H1 (cell line): ENCODE results near the gene VRK2. TPM values are rescaled to one million over a fixed set of nuclear protein-coding genes. Genes with fewer than 3 reads are reported as not detected.

Experiments used
- CTCF ChIA-PET: fragments of 300-600 bp; sonication (Branson Sonifier 250); formaldehyde crosslinking; loops from one replicate; lab custom pipeline; 2021; ENCODE audit not compliant: partially characterized antibody; lab: Charles Lee
- POLR2A ChIA-PET: fragments of 300-600 bp; sonication (Branson Sonifier 250); formaldehyde crosslinking; loops from one replicate; lab custom pipeline; 2021; ENCODE audit warnings: inconsistent platforms; ENCODE audit not compliant: partially characterized antibody; lab: Charles Lee
- DNase-seq, 2 experiments: peaks; one replicate each; pipeline versions ENCODE4 v3.0.0 to v3.0.0-alpha.2; 2010 to 2022; ENCODE audit warnings: low spot score in 2 of 2, low read depth in 1 of 2, mixed read lengths in 1 of 2
- FAIRE-seq: peaks from 2 replicates; lab custom pipeline; 2011; peaks lifted over from hg19 to GRCh38; lab: Jason Lieb, UNC
- H2AFZ ChIP-seq: 2 replicates; pipeline ENCODE4 v1.8.1; 2012; ENCODE audit warnings: low read length, inconsistent platforms
- H2AK5ac ChIP-seq: 2 replicates; pipeline ENCODE4 v1.6.1; 2013; ENCODE audit warnings: low read depth, low read length
- H2BK120ac ChIP-seq: replicated peaks from 2 replicates; pipeline ENCODE3; 2013; ENCODE audit warnings: low read depth, low read length, inconsistent platforms
- H2BK12ac ChIP-seq: 2 replicates; pipeline ENCODE4 v1.6.1; 2013; ENCODE audit warnings: low read depth, low read length
- H2BK15ac ChIP-seq: 2 replicates; pipeline ENCODE4 v1.6.1; 2013; ENCODE audit warnings: low read length
- H2BK20ac ChIP-seq: 2 replicates; pipeline ENCODE4 v1.6.1; 2013; ENCODE audit warnings: low read length
- H2BK5ac ChIP-seq: 2 replicates; pipeline ENCODE4 v1.6.1; 2013; ENCODE audit warnings: low read depth, low read length
- H3K14ac ChIP-seq: 2 replicates; pipeline ENCODE4 v1.6.1; 2013; ENCODE audit warnings: inconsistent platforms; ENCODE audit not compliant: insufficient read length
- H3K18ac ChIP-seq: 2 replicates; pipeline ENCODE4 v1.6.1; 2013; ENCODE audit warnings: low read length; ENCODE audit errors: extremely low read depth
- H3K23ac ChIP-seq: 2 replicates; pipeline ENCODE4 v1.6.1; 2013; ENCODE audit warnings: inconsistent platforms; ENCODE audit not compliant: insufficient read length
- H3K23me2 ChIP-seq: 2 replicates; pipeline ENCODE4 v1.6.1; 2013; ENCODE audit warnings: low read depth, low read length
- H3K27ac ChIP-seq: 2 replicates; pipeline ENCODE4 v1.6.1; 2011; ENCODE audit warnings: low read depth, low read length, inconsistent platforms
- H3K27me3 ChIP-seq, 4 experiments: replicated peaks in 1 of 4; 1 replicate in 1 of 4; 2 replicates in 3 of 4; pipeline versions ENCODE4 v1.6.1 to v1.8.1; 2011 to 2013; ENCODE audit warnings: low read length in 3 of 4, mild to moderate bottlenecking in 3 of 4, inconsistent platforms in 2 of 4, mixed read lengths in 2 of 4, moderate library complexity in 1 of 4; ENCODE audit not compliant: control insufficient read depth in 3 of 4, insufficient read depth in 3 of 4; ENCODE audit errors: extremely low read depth in 1 of 4
- H3K36me3 ChIP-seq, 4 experiments: 2 replicates each; pipeline versions ENCODE4 v1.6.1 to v1.8.1; 2011 to 2013; ENCODE audit warnings: mild to moderate bottlenecking in 4 of 4, low read length in 3 of 4, moderate library complexity in 2 of 4, control low read depth in 1 of 4, inconsistent platforms in 1 of 4; ENCODE audit not compliant: insufficient read depth in 4 of 4, control insufficient read depth in 2 of 4
- H3K4ac ChIP-seq: replicated peaks from 2 replicates; pipeline ENCODE3; 2013; ENCODE audit warnings: low read length, low read depth, mixed read lengths, inconsistent platforms; ENCODE audit not compliant: insufficient read length
- H3K4me1 ChIP-seq, 4 experiments: replicated peaks in 1 of 4; 1 replicate in 1 of 4; 2 replicates in 3 of 4; pipeline versions ENCODE4 v1.6.1 to v1.8.1; 2011 to 2013; ENCODE audit warnings: low read length in 3 of 4, inconsistent platforms in 2 of 4, mixed read lengths in 1 of 4; ENCODE audit not compliant: insufficient read depth in 4 of 4, control insufficient read depth in 3 of 4
- H3K4me2 ChIP-seq, 2 experiments: 2 replicates each; pipeline versions ENCODE4 v1.6.1 to v1.8.1; 2011 to 2013; ENCODE audit warnings: low read depth in 2 of 2, low read length in 2 of 2, control low read depth in 1 of 2, inconsistent platforms in 1 of 2, mild to moderate bottlenecking in 1 of 2; ENCODE audit not compliant: insufficient read depth in 1 of 2
- H3K4me3 ChIP-seq, 4 experiments: fragments of 200-600, 300-600 bp in 1 of 4; sonication (generic), shearing (Covaris generic), sonication (Bioruptor Twin) in 1 of 4; 2 replicates each; pipeline versions ENCODE4 v1.5.1 to v1.8.1; 2011 to 2016; ENCODE audit warnings: low read length in 4 of 4, low read depth in 3 of 4, control low read depth in 2 of 4, inconsistent platforms in 2 of 4, mild to moderate bottlenecking in 2 of 4, mixed read lengths in 1 of 4, moderate library complexity in 1 of 4; ENCODE audit not compliant: insufficient read depth in 2 of 4; ENCODE audit errors: extremely low read depth in 1 of 4
- H3K56ac ChIP-seq: replicated peaks from 2 replicates; pipeline ENCODE3; 2013; ENCODE audit warnings: low read depth, mild to moderate bottlenecking, mixed read lengths, low read length, inconsistent platforms; ENCODE audit not compliant: insufficient read length
- H3K79me1 ChIP-seq: 2 replicates; pipeline ENCODE4 v1.6.1; 2013; ENCODE audit warnings: low read depth, low read length, control low read depth
- H3K79me2 ChIP-seq, 2 experiments: 2 replicates each; pipeline versions ENCODE4 v1.6.1 to v1.8.1; 2012 to 2013; ENCODE audit warnings: low read length in 2 of 2, mild to moderate bottlenecking in 2 of 2, inconsistent platforms in 1 of 2; ENCODE audit not compliant: insufficient read depth in 2 of 2, control insufficient read depth in 1 of 2
- H3K9ac ChIP-seq, 4 experiments: replicated peaks in 1 of 4; 1 replicate in 1 of 4; 2 replicates in 3 of 4; pipeline versions ENCODE4 v1.6.1 to v1.8.1; 2011 to 2013; ENCODE audit warnings: low read depth in 3 of 4, low read length in 3 of 4, control low read depth in 2 of 4, mild to moderate bottlenecking in 2 of 4, moderate library complexity in 2 of 4, inconsistent platforms in 1 of 4; ENCODE audit errors: extremely low read depth in 1 of 4
- H3K9me3 ChIP-seq, 2 experiments: 2 replicates each; pipeline versions ENCODE4 v1.6.1 to v1.8.1; 2012 to 2013; ENCODE audit warnings: mild to moderate bottlenecking in 2 of 2, moderate library complexity in 2 of 2, control low read depth in 1 of 2, inconsistent platforms in 1 of 2, low read depth in 1 of 2, low read length in 1 of 2, mixed read lengths in 1 of 2; ENCODE audit not compliant: insufficient read depth in 2 of 2
- H4K20me1 ChIP-seq, 2 experiments: replicated peaks in 1 of 2; 2 replicates each; pipeline versions ENCODE3 to v1.8.1; 2011 to 2013; ENCODE audit warnings: inconsistent platforms in 2 of 2, low read length in 2 of 2, mild to moderate bottlenecking in 1 of 2; ENCODE audit not compliant: insufficient read depth in 2 of 2, control insufficient read depth in 1 of 2
- H4K5ac ChIP-seq: 2 replicates; pipeline ENCODE4 v1.6.1; 2013; ENCODE audit warnings: low read length, low read depth, mixed read lengths, inconsistent platforms; ENCODE audit not compliant: insufficient read length
- H4K8ac ChIP-seq: 2 replicates; pipeline ENCODE4 v1.8.0; 2013; ENCODE audit warnings: mild to moderate bottlenecking, moderate library complexity, low read length, inconsistent platforms; ENCODE audit not compliant: insufficient read depth; ENCODE audit errors: extremely low read depth
- H4K91ac ChIP-seq: replicated peaks from 2 replicates; pipeline ENCODE3; 2013; ENCODE audit warnings: low read length, mixed read lengths, inconsistent platforms; ENCODE audit not compliant: insufficient read length
- ASH2L ChIP-seq: fragments of 200-600, 300-600 bp; sonication (generic); IDR thresholded peaks from one replicate; pipeline ENCODE4 v1.7.1; 2017; ENCODE audit warnings: low read length
- ATF2 ChIP-seq: IDR thresholded peaks from 2 replicates; pipeline ENCODE4 v1.6.1; 2012; ENCODE audit warnings: low read length, inconsistent platforms
- CREB1 ChIP-seq: IDR thresholded peaks from 2 replicates; pipeline ENCODE4 v1.6.1; 2012; ENCODE audit warnings: inconsistent platforms
- KDM5A ChIP-seq: fragments of 200-600 bp; IDR thresholded peaks from 2 replicates; pipeline ENCODE4 v1.7.1; 2012; ENCODE audit warnings: mild to moderate bottlenecking, low read length, inconsistent platforms, mixed read lengths
- NRF1 ChIP-seq: IDR thresholded peaks from 2 replicates; pipeline ENCODE4 v1.6.1; 2011; ENCODE audit warnings: mild to moderate bottlenecking, low read depth, low read length, improper control_type of control experiment
- PHF8 ChIP-seq: fragments of 200-600 bp; sonication (generic); conservative IDR thresholded peaks from 2 replicates; pipeline ENCODE4 v1.7.1; 2012; ENCODE audit warnings: low read depth, mild to moderate bottlenecking, inconsistent platforms, low read length, moderate library complexity
- POU5F1 ChIP-seq: IDR thresholded peaks from 2 replicates; pipeline ENCODE4 v1.6.1; 2011; ENCODE audit warnings: low read depth, mild to moderate bottlenecking, low read length, moderate library complexity
- RAD21 ChIP-seq, 2 experiments: IDR thresholded peaks in 1 of 2; conservative IDR thresholded peaks in 1 of 2; 2 replicates each; pipeline ENCODE4 v1.6.1; 2011; ENCODE audit warnings: low read depth in 2 of 2, low read length in 2 of 2, improper control_type of control experiment in 1 of 2, inconsistent platforms in 1 of 2, mild to moderate bottlenecking in 1 of 2, moderate library complexity in 1 of 2
- SIX5 ChIP-seq: IDR thresholded peaks from 2 replicates; pipeline ENCODE4 v1.6.1; 2011; ENCODE audit warnings: mild to moderate bottlenecking, low read depth, low read length
- SP2 ChIP-seq: IDR thresholded peaks from 2 replicates; pipeline ENCODE4 v1.6.1; 2012; ENCODE audit warnings: mild to moderate bottlenecking, low read length, inconsistent platforms
- SP4 ChIP-seq: IDR thresholded peaks from 2 replicates; pipeline ENCODE4 v1.6.1; 2012; ENCODE audit warnings: low read length, inconsistent platforms
- SRF ChIP-seq: IDR thresholded peaks from 2 replicates; pipeline ENCODE4 v1.6.1; 2011; ENCODE audit warnings: mild to moderate bottlenecking, low read depth, low read length, moderate library complexity
- TAF1 ChIP-seq: IDR thresholded peaks from 2 replicates; pipeline ENCODE4 v1.6.1; 2011; ENCODE audit warnings: mild to moderate bottlenecking, low read depth, low read length
- TEAD4 ChIP-seq: IDR thresholded peaks from 2 replicates; pipeline ENCODE4 v1.6.1; 2012; ENCODE audit warnings: low read depth, low read length, inconsistent platforms, mixed read lengths
- YY1 ChIP-seq: IDR thresholded peaks from 2 replicates; pipeline ENCODE4 v1.6.1; 2011; ENCODE audit warnings: low read depth, mild to moderate bottlenecking, low read length
- WGBS, 2 experiments: shearing (Covaris generic) in 1 of 2; methylation state at CpG; one replicate each; pipeline versions ENCODE4 v1.1.6 to v1.1.7; 2013 to 2015; ENCODE audit warnings: low lambda C conversion rate in 2 of 2, mixed read lengths in 2 of 2, inconsistent platforms in 1 of 2, low coverage in 1 of 2, missing lambda C conversion rate in 1 of 2; ENCODE audit not compliant: insufficient replicate concordance in 2 of 2, insufficient coverage in 1 of 2, insufficient read length in 1 of 2; ENCODE audit errors: extremely low coverage in 1 of 2, missing lambda C conversion rate in 1 of 2; 5-methylcytosine and 5-hydroxymethylcytosine counted together
- polyA plus RNA-seq, 7 experiments: library from polyadenylated mRNA; depleted of rRNA in 3 of 7; stranded (reverse) in 5 of 7; unstranded in 2 of 7; fragments of >200 nt in 5 of 7; fragments of 200-250 nt in 2 of 7; gene quantifications; 1 replicate in 5 of 7; 2 replicates in 1 of 7; 4 replicates in 1 of 7; pipeline versions ENCODE4 v1.2.1 to v1.2.3, GENCODE V29; 2011 to 2013; ENCODE audit warnings: missing spikeins in 2 of 7, mixed read lengths in 2 of 7
- total RNA-seq: library from RNA; stranded (reverse); fragmentation: NEBNext Ultra II Directional; extraction: Animal tissue kit (Norgen Biotek cat#: 25700); gene quantifications from 2 replicates; pipeline ENCODE4 v1.2.1, GENCODE V29; 2021

The VRK2 gene
- total and polyA plus RNA-seq, 2 of the 8 experiments (the other 6 are each of a cell fraction or from before 2014, with no cell fraction given), result 7.6 to 27.8 TPM

GRCh38 chr2:58180635-58181034 is 134.0 kb downstream of the VRK2 start:
- no peak overlapping the region for H4K91ac ChIP-seq
- no peak overlapping the region for H4K5ac ChIP-seq
- no peaks in the 10 kb centered on the region for H3K4me1 ChIP-seq
- no peak overlapping the region for H2BK120ac ChIP-seq
- no peaks in the 10 kb centered on the region for H3K23me2 ChIP-seq
- no peak overlapping the region for H2AK5ac ChIP-seq
- peaks cover 0 to 10% (median 1%) of the 10 kb centered on the region in 4 experiments; a peak in 3 of 8 replicates for H3K36me3 ChIP-seq
- H3K4me2 ChIP-seq, result no peak overlapping the region
- no peak overlapping the region for H2BK20ac ChIP-seq
- FAIRE-seq, result no peak
- no peak overlapping the region for H3K9ac ChIP-seq
- no peak overlapping the region for H2AFZ ChIP-seq
- CTCF ChIA-PET, result no interaction called here
- no peak overlapping the region for H3K27ac ChIP-seq
- no peak for TF ChIP-seq RAD21 (IDR thresholded peaks at IDR 0.05 in 1 of 2, conservative IDR thresholded peaks at IDR 0.05 in 1 of 2; ENCODE audit: low read depth in 2 of 2, low read length in 2 of 2)
- no peak for TF ChIP-seq ASH2L
- no peak for TF ChIP-seq NRF1
- no peak for TF ChIP-seq KDM5A
- no peak for TF ChIP-seq SIX5
- TF ChIP-seq POU5F1, result no peak
- no peak for TF ChIP-seq SP2
- no peak for TF ChIP-seq ATF2
- TF ChIP-seq TEAD4, result no peak
- no peak for TF ChIP-seq YY1
- TF ChIP-seq CREB1, result no peak
- no peak for TF ChIP-seq TAF1
- no peak for TF ChIP-seq SRF
- no peak for TF ChIP-seq SP4
- no peak for TF ChIP-seq PHF8
- H3K4ac ChIP-seq, result no peak overlapping the region
- no peaks in the 10 kb centered on the region for H3K27me3 ChIP-seq
- H3K79me1 ChIP-seq, result no peaks in the 10 kb centered on the region
- H3K23ac ChIP-seq, result no peak overlapping the region
- H3K56ac ChIP-seq, result no peak overlapping the region
- H2BK12ac ChIP-seq, result no peak overlapping the region
- peaks cover 0 to 6% of the 10 kb centered on the region in 2 experiments; a peak in 2 of 4 replicates for H3K79me2 ChIP-seq
- no peak overlapping the region for H2BK15ac ChIP-seq
- H2BK5ac ChIP-seq, result no peak overlapping the region
- no peak overlapping the region for H3K18ac ChIP-seq
- POLR2A ChIA-PET, result no interaction called here
- 94% methylated on average over 5 of the region's 5 CpGs; no CpG with 5 or more reads in 1 of the 2 experiments for WGBS, 2 experiments
- H4K20me1 ChIP-seq, result no peaks in the 10 kb centered on the region
- no peaks in the 10 kb centered on the region for H3K9me3 ChIP-seq
- no peak for DNase-seq
- no peak overlapping the region for H3K14ac ChIP-seq
- no peak overlapping the region for H4K8ac ChIP-seq
- no peak overlapping the region for H3K4me3 ChIP-seq
